HPDE6-E6E7 (cell line): Measurements from ENCODE around the gene RIMOC1.

Experiments
- DNase-seq: peaks from one replicate; pipeline ENCODE4 v3.0.0; 2011; ENCODE audit warnings: missing footprints; ENCODE audit errors: extremely low spot score

Gene RIMOC1, protein sequence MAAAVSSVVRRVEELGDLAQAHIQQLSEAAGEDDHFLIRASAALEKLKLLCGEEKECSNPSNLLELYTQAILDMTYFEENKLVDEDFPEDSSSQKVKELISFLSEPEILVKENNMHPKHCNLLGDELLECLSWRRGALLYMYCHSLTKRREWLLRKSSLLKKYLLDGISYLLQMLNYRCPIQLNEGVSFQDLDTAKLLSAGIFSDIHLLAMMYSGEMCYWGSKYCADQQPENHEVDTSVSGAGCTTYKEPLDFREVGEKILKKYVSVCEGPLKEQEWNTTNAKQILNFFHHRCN

DNA sequence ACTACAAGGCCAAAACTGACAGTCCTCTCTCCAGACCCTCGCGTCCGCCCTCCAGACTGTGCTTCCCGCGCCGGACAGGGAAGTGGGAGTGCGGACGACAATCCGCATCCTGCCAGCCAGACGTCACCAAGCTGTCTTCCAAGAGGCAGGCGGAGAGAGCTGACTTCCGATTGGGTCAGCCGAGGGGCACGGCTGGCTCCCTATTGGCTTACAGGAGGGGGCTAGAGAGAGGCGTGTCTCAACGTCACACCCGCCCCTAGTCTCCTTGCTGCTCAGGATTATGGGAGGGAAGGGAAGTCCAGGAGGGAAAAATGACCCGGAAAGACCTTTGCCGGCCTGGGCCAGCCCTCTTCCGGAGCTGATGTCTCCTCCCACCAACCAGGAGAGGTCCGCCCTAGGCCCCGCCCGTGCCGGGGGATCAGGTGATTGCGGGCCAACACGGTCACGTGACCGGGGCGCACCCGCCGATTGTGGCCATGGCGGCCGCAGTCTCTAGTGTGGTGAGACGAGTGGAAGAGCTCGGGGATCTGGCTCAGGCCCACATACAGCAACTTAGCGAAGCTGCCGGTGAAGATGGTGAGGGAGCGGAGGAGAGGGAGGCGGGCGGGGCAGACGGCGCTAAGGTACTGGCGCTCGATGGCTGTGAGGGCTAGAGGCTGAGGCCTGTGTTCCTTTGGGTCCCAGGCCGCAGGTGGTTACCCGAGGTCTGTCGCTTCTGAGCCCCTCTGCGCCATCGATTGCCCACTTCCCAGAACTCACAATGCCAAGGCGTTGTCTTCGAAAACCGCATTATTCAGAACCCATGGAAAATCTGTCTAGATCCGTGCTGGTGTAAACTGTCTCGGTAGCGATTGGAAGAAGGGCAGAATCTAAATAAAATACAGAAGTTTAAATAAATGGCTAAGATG is at the start of gene RIMOC1:
Gene RIMOC1, plus strand, starts transcription at position 453 of the 908 bp plus-strand sequence. Its CDS starts 24 bp downstream, at position 477.
- DNase-seq = peak; percentile 97

DNA sequence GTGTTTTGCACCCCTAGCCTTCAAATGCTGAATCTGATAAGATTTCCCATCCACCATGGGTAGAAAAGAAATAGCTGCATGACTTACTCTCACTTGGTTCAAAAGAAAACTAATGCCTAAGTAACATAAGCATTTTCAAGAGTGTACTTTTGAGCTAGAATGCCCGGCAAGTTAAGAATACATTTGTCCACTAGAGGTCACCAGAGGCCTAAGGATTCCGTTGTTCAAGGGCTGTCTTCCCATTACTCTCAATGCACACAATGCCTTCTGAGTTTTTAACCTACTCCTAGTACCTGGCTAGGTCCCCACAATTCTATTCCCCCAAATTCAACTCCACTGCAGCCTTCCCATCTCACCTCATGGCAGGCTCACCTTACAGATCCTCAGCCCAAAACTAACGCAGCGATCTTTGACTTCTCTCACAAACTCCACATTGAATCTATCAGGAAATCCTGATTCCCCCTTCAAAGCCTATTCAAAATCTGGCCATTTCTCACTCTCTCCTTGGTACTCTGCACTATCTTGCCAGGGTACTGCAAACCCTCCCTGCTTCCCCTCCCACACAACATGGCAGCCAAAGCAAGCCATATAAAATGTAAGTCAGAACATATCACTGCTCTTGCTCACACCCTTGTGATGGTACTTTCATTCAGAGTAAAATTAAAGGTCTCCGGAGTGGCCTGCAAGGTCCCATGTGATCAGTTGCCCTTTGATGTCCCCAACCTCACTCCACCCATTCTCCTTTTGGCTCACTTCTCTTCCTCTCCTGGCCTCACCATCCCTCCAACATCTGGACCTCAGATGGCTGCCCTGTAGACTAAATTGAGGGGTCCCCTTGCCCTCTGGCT is 47.3 kb upstream of the RIMOC1 start:
- DNase-seq = peak; percentile 28

DNA sequence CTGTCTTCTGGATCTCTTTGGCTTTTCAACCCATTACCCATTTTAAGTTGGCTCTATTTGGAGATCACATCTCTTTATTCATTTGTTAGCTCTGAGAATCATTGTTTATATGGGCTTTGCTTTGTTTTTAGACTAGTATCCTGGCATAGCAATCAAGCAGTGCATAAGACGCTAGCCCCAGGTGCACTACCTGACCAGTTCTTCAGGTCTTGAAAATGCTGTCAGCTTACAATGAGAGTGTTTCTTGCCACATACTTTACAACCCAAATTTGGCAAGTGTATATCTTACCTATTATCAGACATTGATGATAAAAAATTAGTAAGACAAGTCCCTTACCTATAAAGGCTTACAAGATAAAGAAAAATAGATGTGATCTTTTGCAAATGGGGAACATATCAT is 46.2 kb upstream of the RIMOC1 start:
- no peak for DNase-seq

DNA sequence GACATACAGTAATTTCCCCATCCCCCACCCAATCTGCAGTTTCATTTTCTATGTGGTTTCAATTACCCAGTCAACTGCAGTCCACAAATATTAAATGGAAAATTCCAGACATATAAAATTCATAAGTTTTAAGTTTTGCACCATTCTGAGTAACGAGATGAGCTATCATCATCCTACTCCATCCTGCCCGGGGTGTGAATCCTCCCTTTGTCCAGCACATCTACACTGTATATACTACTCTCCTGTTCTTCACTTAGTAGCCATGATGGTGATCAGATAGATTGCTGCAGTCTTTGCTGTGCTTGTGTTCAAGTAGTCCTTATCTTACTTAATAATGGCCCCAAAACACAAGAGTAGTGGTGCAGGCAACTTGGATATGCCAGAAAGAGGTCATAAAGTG is 45.3 kb upstream of the RIMOC1 start:
- no peak for DNase-seq

DNA sequence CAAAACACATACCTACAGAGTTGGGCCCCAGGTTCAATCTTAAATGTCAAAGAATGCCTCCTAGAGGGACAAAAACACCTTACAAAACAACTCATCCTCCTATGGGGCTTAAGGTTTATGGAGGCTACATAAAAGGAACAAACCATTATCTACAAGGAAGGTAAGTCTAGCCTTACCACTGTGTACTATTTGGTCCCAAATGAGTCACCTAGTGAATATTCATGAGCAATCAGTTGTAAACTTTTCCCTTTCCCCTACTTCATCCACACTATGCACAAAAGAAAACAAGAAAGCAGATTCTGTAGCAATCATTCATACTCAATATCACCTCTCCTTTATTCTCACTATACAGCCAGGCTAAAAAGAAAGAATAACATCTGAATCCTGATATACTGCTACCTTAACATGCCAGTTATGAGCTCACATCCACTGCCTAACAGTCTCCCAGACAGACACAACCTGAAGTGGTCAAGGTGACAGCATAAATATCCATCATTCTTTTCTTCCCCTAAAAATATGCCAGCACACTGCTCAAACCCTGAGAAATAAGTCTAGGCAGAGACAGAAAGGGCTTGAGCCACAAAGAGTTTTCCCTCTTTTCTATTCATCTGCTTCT is 40.2 kb upstream of the RIMOC1 start:
- no peak for DNase-seq

DNA sequence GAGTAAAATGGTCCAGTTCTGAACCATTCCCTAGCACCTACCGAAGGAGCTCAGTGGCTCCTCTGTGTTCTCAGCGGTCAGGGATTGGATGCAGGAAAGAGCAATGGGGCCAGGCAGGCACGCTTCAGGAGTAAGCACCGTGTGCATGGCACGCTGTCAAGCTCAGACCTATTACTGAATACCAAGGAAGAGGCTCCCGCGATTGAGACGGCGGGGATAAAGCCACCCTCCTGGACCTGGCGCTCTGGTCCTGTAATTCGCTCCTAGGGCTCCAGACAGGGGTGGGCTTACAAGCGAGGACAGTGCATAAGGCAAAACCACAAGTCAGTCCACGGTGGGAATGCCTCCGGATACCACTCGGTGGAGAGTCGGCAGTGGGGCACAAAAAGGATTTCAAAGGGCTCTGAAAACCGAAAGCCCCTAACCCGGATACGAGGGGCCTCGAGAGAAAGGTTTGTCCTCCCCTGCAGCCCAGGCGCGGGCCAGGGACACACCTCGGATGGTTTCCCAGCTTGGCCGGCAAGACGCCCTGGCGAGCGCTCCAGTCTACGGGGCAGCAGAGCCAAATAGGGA is 34.9 kb upstream of the RIMOC1 start:
- no peak for DNase-seq

DNA sequence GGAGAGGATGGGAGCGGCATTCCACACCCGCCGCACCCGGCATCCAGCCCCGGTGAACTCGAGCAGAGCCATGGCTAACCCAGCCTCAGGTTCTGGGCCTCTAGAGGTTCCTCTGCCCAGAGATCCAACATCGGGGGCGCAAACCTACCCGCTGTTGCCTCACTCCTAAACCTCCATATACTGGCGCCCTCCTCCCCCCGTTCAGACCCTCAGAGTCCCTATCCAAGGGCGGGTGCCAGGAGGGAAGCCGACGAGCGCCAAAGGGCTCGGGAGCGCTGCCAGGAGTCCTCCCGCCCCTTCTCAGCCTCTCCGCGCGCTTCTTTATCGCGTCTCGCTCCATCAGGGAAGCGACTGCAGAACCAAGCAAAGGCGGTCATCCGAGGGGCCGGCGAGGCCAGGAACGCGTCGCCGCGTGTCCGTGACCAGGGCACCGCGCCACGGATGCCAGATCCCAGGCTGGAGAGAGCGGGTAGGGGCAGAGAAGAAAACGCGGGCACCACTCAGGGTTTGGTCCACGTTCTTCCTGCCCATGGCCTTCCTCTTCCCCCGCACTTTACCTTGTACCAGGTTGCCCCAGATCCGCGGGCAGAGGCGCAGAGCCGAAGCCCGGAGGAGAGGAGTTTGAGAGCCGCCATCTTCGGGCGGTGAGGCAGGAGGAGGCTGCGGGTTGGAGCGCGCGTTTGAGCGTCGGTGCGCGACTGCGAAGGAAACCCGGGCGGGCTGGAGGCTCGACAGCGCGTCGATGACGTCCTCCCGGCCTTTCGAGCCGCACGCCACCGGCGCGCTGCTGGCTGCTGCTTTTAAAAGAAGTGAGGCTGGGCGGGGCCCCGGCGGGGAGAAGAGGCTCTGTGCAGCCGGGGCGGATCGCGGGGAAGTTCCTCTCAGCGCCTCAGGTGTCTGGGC is 34.2 kb upstream of the RIMOC1 start, which contains the start of gene OXCT1:
Gene OXCT1, minus strand, starts transcription at position 702 of the 903 bp plus-strand sequence. Its CDS starts 67 bp downstream, at position 635.
- DNase-seq = peak; percentile 76

DNA sequence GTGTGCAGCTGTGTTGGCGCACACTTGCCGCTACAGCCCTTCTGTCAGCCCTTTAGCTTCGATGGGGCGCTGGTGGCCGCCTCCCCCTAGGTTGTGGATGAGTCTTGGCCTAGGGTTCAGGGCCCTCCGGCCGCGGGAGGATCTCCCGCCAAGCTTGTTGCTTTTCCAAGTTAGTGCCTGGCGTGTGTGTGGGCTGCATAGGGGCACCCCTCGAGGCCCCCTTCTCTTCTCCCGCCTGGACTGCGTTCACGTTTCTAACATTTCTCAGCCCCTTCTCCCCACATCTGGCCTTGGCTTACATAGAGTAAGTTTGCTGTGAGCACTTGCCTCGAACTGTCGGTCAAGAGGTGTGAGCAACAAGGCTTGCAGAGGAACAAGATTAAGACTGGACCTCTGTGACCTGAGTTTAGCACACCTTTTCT is 33.5 kb upstream of the RIMOC1 start:
- DNase-seq = no peak

DNA sequence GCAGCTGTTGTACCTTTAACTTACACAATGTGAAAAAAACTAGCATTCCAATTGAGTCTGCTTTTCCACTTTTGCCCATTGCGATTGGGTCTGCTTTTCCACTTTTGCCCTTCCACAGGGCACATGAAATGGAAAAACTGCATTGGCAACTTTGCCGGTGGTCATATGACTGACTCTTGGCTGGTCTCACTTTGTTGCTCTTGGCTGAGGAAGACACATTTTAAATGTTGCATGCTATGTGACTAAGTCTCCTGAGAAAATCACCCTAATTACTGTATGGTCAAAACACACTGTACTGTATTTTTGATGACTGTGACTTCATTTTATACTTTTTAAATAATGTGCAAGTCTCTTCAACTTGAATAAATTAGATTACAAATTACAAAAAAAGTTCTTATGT is 32.3 kb upstream of the RIMOC1 start:
- DNase-seq = no peak

DNA sequence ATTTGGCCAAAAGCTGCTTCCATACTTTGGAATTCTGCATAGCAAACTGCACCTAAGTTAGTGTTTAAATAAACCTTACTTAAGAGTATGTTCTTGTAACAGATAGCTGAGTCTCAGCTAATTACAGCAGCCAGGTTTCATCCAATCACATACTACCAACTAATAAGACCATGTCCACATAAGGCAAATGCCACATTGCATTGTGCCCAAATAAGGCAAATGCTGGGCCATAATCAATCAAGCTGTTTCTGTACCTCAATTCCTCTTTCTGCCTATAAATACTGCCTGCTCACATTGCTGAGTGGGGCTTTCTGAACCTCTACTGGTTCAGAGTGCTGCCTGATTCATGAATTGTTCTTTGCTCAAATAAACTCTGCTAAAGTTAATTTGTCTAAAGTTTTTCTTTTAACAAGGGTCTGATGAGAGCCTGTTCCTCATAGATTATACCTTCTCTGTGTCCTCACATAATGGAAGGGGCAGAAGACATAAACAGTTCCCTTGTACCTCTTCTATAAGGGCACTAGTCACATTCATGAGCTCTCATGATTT is 29.6 kb upstream of the RIMOC1 start:
- DNase-seq = no peak

DNA sequence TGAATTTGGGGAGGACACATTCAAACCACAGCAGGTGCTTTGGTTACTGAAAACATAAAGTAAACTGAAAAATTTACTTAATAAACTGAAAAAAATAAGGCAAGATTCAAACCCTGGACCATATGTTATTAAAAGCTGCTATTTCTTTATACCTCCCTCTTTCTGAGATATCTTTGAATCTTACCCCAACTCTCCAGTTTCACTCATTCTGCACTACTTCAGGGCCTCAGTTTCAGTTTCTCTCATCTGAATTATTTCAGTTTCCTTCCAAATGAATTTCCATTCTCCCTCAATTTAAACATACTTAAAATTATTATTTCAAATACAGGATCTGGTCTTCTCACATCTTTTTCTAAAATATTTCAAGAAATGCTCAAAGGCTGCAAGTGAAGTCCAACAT is 29.0 kb upstream of the RIMOC1 start:
- no peak for DNase-seq

DNA sequence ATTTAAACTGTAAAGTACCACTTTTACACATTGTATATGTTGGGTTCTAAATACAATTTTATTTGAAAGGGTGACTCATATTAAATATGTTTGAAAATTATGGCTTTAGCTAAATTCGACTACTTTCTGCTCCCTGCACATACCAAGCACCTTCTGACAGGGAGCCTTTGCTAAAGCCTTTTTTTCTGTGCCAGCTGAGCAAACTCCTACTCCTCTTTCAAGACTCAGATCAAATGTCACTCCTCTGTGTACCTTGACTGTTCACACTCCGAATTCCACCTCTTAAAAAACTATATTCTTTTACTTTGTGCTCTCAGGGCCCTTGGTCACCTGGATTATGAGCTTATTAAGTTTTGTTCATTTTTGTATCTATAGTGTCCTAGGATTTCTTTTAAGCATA is 27.5 kb upstream of the RIMOC1 start:
- no peak for DNase-seq

DNA sequence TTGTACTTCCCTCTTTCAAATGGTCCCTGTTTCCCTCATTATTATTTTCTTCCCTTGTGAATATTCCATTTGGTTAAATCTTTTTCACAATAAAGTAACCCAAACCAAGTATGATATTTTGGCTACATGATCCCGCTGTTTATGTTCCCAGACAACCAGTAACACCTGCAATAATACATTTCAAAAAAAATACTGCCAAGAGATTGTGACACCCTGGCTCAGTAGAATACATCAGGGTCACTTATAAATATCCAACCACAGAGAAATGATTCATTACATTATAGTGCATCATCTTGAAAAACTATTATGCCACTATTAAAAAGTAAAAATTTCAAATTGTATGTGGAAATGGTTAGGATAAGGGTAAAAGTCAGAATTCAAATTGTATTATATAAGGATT is 26.7 kb upstream of the RIMOC1 start:
- no peak for DNase-seq

DNA sequence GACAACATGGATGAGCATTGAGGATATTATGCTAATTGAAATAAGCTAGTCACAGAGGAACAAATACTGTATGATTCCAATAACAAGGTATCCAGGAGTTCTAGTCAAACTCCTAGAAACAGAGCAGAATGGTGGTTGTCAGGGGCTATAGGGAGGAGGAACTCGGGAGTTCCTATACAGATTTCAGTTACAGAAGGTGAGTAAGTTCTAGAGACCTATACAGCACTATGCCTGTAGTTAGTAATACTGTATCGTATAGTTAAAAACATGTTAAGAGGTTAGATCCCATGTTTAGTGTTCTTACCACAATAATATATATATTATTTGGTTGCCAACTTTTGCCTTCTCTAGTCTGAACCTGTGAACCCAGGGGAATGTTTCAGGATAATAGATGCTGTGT is 26.0 kb upstream of the RIMOC1 start:
- no peak for DNase-seq

DNA sequence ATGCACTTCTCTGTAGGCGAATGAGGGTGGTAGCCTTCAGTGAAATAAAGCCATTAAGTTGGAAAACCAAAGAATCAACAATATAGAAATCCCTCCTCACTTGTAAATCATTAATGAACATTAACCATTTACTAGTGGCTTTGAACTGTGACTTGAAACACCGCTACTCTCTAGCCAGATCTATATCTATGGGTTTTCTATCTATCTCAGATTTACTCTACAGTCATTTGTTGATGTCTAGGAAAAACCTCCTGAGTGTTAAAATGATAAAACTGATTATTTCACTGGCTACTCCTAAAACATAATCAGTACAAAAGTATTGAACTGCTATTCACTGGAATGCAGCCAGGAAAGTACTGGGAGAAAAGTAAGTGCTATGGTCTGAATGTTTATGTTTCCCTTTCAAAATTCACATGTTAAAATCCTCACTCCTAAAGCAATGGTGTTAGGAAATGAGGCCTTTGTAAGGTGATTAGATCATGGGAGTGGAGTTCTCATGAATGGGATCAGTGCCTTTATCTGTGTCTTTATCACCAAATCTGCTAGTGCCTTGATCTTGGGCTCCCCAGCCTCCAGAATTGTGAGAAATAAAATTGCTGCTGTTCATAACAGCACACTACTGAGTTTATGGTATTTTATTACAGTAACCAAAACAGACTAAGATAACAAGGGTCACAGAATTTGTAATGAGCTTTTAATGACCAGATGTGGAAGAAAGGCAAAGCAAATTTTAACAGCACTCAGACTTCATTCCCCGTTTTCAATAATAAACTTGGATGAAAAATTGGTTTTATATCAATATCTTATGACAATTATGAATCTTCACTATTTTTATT is 25.3 kb upstream of the RIMOC1 start:
- DNase-seq = no peak

DNA sequence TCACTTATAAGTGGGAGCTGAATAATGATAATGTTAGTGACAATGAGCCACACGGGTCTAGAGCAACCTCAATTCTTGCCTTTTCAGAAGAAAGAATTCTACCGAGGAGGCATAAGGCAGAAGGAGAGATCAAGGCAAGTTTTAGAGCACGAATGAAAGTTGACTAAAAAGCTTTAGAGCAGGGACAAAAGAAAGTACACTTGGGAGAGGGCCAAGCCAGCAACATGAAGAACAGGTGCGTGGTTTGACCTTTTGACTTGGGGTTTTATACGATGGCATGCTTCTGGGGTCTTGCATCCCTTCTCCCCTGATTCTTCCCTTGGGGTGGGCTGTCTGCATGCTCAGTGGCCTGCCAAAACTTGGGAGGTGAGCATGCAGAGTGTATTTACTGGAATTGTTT is 21.4 kb upstream of the RIMOC1 start:
- no peak for DNase-seq

DNA sequence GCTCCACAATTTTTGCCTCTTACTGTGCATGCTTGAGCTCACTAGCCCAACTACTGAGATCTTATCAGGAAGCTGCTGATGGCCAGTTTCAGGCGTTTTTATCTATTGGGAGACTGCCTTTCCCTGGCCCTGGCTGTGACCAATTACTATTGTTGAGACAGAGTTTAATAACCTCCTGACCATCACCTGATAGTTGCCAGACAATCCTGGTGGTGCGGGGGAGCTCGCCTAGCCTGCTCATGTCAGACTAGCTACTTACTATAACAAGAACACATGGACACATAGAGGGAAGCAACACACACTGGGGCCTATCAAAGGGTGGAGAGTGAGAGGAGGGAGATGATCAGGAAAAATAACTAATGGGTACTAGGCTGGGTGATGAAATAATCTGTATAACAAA is 20.9 kb upstream of the RIMOC1 start:
- no peak for DNase-seq

DNA sequence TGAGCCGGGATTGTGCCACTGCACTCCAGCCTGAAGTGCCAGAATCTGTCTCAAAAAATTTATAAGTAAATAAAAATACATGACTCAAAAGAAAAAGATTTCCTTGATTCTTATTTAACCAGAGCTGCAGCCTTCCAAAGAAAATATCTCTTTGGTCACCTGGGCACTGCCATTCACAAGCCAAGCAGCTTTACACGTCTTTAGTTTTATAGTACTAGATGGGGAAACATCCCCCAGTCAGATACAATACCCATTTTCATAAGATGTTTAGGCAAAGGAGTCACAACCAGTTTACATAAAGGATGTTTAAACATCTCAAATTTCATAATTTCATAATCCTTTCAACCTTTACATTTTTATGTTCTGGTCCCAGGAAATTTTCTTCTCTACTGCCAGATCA is 20.2 kb upstream of the RIMOC1 start:
- DNase-seq = no peak

DNA sequence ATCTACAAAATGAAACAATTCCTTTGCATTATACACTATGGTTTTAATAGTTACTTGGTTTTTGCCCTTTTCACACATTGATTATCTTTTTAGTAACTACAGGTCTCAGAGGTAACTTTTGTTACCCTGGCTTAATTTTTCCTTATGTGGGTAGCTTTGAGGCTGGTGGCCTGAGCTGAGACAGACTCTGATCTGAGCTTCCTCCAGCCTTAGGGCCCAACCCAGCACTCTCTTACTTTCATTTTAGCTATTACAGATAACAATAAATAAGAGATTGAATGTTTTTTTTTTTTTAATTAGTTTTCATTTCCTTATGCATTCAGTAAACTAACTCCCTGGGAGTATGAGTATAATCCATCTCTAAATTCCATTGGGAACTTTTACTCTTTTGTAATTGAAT is 18.9 kb upstream of the RIMOC1 start:
- DNase-seq = no peak
